GM23248 (cell line): ENCODE data around the gene MOB3B. TPM values are rescaled to one million over a fixed set of nuclear protein-coding genes. Genes with fewer than 3 reads are reported as not detected.

Experiments
- DNase-seq: peaks from one replicate; pipeline ENCODE4 v3.0.0-alpha.2; 2015
- H2AFZ ChIP-seq: fragments of 200-600 bp; sonication (generic); 2 replicates; pipeline ENCODE4 v1.6.1; 2016; ENCODE audit warnings: antibody characterized with exemption
- H3F3A ChIP-seq: fragments of 200-600 bp; sonication (generic); 2 replicates; pipeline ENCODE4 v1.6.1; 2016; ENCODE audit warnings: mild to moderate bottlenecking, antibody characterized with exemption, mixed run types; ENCODE audit not compliant: insufficient read depth
- H3K27ac ChIP-seq: fragments of 200-600 bp; sonication (generic); 2 replicates; pipeline ENCODE4 v1.5.1; 2016; ENCODE audit warnings: mild to moderate bottlenecking
- H3K27me3 ChIP-seq: fragments of 200-600 bp; sonication (generic); replicated peaks from 2 replicates; pipeline ENCODE4 v1.6.1; 2016; ENCODE audit warnings: mild to moderate bottlenecking; ENCODE audit not compliant: insufficient read depth
- H3K36me3 ChIP-seq: fragments of 200-600 bp; sonication (generic); 2 replicates; pipeline ENCODE4 v1.6.1; 2016; ENCODE audit warnings: low read depth, mild to moderate bottlenecking
- H3K4me1 ChIP-seq: fragments of 200-600 bp; sonication (generic); 2 replicates; pipeline ENCODE4 v1.6.1; 2016; ENCODE audit warnings: mild to moderate bottlenecking; ENCODE audit not compliant: insufficient read depth
- H3K4me2 ChIP-seq: fragments of 200-600 bp; sonication (generic); one replicate; pipeline ENCODE4 v1.6.1; 2016; ENCODE audit warnings: mild to moderate bottlenecking; ENCODE audit not compliant: unreplicated experiment
- H3K4me3 ChIP-seq: fragments of 200-600 bp; sonication (generic); 2 replicates; pipeline ENCODE4 v1.5.1; 2016; ENCODE audit warnings: mild to moderate bottlenecking
- H3K79me2 ChIP-seq: fragments of 200-600 bp; sonication (generic); 2 replicates; pipeline ENCODE4 v1.6.1; 2016; ENCODE audit warnings: mild to moderate bottlenecking; ENCODE audit not compliant: insufficient read depth
- H3K9ac ChIP-seq: fragments of 200-600 bp; sonication (generic); 2 replicates; pipeline ENCODE4 v1.6.1; 2016; ENCODE audit warnings: mild to moderate bottlenecking
- H3K9me2 ChIP-seq: fragments of 200-600 bp; sonication (generic); 2 replicates; pipeline ENCODE4 v1.6.1; 2016; ENCODE audit warnings: mixed run types, mild to moderate bottlenecking, moderate library complexity; ENCODE audit not compliant: insufficient read depth
- H3K9me3 ChIP-seq: fragments of 200-600 bp; sonication (generic); one replicate; pipeline ENCODE4 v1.6.1; 2017; ENCODE audit warnings: low read depth
- H4K20me1 ChIP-seq: fragments of 200-600 bp; sonication (generic); 2 replicates; pipeline ENCODE4 v1.6.0; 2016; ENCODE audit not compliant: insufficient read depth
- EZH2 ChIP-seq: fragments of 200-600 bp; sonication (generic); IDR thresholded peaks from 2 replicates; pipeline ENCODE4 v1.6.1; 2018; ENCODE audit warnings: antibody characterized with exemption, mild to moderate bottlenecking; ENCODE audit not compliant: insufficient read depth, poor library complexity, severe bottlenecking
- EZH2phosphoT487 ChIP-seq: fragments of 200-600 bp; sonication (generic); IDR thresholded peaks from 2 replicates; pipeline ENCODE4 v1.6.1; 2018; ENCODE audit warnings: antibody characterized with exemption, moderate library complexity, mild to moderate bottlenecking, low read depth; ENCODE audit not compliant: insufficient read depth
- WGBS, 2 experiments: methylation state at CpG; one replicate each; pipeline ENCODE4 v1.1.6; 2015 to 2017; ENCODE audit warnings: low lambda C conversion rate in 2 of 2, low coverage in 1 of 2; ENCODE audit errors: missing lambda C conversion rate in 2 of 2; 5-methylcytosine and 5-hydroxymethylcytosine counted together
- in situ Hi-C: fragments of 300-500 bp; cut with MboI; formaldehyde crosslinking; loops from 2 replicates; pipeline ENCODE4 v1.15.0; 2020
- polyA plus RNA-seq: library from polyadenylated mRNA; unstranded; fragments of >200 nt; fragmentation: Nextera tagmentation; extraction: Ambion mirVana; gene quantifications from 2 replicates; pipeline ENCODE4 v1.2.1, GENCODE V29; 2016
- total RNA-seq: library from RNA; depleted of rRNA; stranded (reverse); fragments of >200 nt; shearing (Covaris generic); gene quantifications from 2 replicates; pipeline ENCODE4 v1.2.3, GENCODE V29; 2014

The MOB3B gene
- total and polyA plus RNA-seq, 2 experiments from 2014 or later = 0.06 TPM; not detected in 1

DNA sequence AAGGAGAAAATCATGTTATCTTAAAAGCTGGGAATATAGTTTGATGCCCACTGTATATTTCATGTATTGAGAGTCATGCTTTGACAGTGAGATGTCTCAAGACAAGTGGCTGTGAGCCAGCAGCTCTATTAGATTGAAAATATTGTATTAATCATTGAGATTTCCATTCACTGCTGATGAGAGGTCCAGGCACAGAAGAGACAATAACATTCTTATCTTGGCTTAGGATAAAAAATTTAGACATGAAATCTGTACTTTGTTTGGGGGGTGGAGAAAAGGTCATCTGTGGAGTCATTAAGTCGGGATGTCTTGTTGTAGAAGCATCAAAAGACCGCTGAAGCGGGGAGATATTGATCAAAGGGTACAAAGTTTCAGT is 134.8 kb downstream of the MOB3B start:
- 20 to 24% methylated on average over 3 of the region's 3 CpGs for WGBS, 2 experiments
- H3K9ac ChIP-seq = no peak overlapping the region
- in situ Hi-C loops = no loop called here

DNA sequence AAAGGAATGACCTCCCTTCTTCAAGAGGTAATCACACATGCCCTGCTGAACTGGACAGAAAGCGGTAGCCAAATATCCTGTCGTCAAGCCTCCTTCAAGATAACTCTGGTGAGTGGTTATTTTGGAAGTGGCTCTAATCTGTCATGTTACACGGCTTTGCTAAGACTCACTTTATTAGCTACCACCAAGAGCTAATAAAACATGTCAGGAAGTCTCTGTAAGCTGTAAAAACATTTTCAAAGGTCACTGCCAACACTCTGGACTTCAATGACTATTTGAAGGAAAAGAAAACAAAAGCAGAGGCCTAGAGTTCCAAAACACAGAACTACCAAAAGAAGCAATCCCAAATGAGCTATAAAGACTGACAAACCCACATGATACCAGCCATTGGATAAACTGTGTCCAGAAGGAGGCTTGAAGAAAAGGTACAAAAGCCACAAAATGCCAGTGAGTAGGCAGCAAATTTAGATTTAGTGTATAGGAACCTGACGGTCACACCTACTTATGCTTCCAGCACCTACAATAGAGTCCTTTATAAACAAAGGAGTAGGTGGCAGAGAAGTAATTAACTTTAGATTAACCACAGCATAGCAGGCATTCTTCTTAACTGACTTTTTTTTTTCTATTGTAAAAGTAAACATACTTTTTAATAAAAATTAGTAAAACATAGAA is 135.3 kb downstream of the MOB3B start:
- Histone ChIP-seq H3K4me2 (no peak overlapping the region), H4K20me1 (no peaks in the 10 kb centered on the region), H3K4me1 (no peaks in the 10 kb centered on the region), H3F3A (no peaks in the 10 kb centered on the region), H3K9me2 (no peaks in the 10 kb centered on the region), H3K27ac (no peak overlapping the region), H3K79me2 (no peaks in the 10 kb centered on the region), H3K36me3 (no peaks in the 10 kb centered on the region), H3K9me3 (no peaks in the 10 kb centered on the region), H3K4me3 (no peak overlapping the region), H2AFZ (no peak overlapping the region), H3K9ac (no peak overlapping the region), H3K27me3 (no peaks in the 10 kb centered on the region; the same call in 1 of the 2 replicates)
- in situ Hi-C loops = no loop called here
- no peak for DNase-seq
- TF ChIP-seq EZH2 (no peak), EZH2phosphoT487 (no peak)
- 35 to 40% methylated on average over 4 of the region's 4 CpGs for WGBS, 2 experiments

More for the DNA sequence above, 134.8 kb downstream of the MOB3B start:
- no peaks in the 10 kb centered on the region for H3K79me2 ChIP-seq
- H3F3A ChIP-seq = no peaks in the 10 kb centered on the region
- no peaks in the 10 kb centered on the region for H3K4me1 ChIP-seq
- no peak overlapping the region for H2AFZ ChIP-seq
- H3K9me3 ChIP-seq = no peaks in the 10 kb centered on the region
- no peaks in the 10 kb centered on the region for H3K36me3 ChIP-seq
- no peaks in the 10 kb centered on the region for H3K9me2 ChIP-seq
- DNase-seq = no peak
- no peak overlapping the region for H3K27ac ChIP-seq
- no peak overlapping the region for H3K4me2 ChIP-seq
- H4K20me1 ChIP-seq = no peaks in the 10 kb centered on the region
- TF ChIP-seq EZH2phosphoT487 (no peak), EZH2 (no peak)
- H3K27me3 ChIP-seq = no peaks in the 10 kb centered on the region; the same call in 1 of the 2 replicates
- H3K4me3 ChIP-seq = no peak overlapping the region

DNA sequence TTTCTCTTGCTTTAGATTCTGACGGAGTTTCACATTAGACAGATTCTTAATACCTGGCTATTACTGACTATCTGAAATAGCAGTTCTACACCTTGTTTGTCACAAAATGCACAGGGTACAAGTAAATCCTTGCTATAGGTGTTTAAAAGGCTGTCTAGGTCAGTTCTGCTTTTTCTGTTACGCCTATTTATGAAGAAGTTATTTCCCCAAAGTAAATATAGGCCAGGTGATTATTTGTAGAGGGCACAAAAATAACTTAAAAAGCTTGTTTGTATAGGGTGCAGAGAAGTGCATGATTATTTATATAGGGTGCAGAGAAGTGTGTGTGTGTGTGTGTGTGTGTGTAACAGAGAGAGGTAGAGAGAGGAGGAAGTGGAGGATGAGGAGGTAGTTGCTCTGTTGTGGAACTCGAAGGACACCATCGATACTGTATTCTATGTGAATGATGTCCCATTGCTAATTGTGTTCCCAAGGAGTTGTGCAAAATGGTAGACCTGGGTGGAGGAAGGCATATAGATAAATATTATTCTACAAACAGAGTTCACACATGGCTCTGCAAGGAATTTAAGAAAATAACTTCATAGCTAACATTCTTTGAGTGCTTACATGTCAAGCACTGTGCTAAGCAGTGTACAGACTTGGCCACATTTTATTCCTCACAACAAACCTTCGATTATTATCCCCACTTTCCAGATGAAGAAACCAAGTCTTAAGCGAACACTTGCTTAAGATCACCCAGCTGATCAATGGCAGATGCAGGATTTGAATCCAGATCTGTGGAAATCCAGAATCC is 136.4 kb downstream of the MOB3B start:
- Histone ChIP-seq H3K9me2 (no peaks in the 10 kb centered on the region), H3K27ac (no peak overlapping the region), H3K4me2 (no peak overlapping the region), H3K79me2 (no peaks in the 10 kb centered on the region), H3K36me3 (no peaks in the 10 kb centered on the region), H3K27me3 (no peaks in the 10 kb centered on the region; the same call in 1 of the 2 replicates), H3K4me3 (no peak overlapping the region), H2AFZ (no peak overlapping the region), H3K9me3 (no peaks in the 10 kb centered on the region), H3F3A (no peaks in the 10 kb centered on the region), H3K9ac (no peak overlapping the region), H3K4me1 (no peaks in the 10 kb centered on the region), H4K20me1 (no peaks in the 10 kb centered on the region)
- TF ChIP-seq EZH2phosphoT487 (no peak), EZH2 (no peak)
- in situ Hi-C loops = no loop called here
- 77 to 79% methylated on average over 6 of the region's 6 CpGs for WGBS, 2 experiments
- DNase-seq = no peak

DNA sequence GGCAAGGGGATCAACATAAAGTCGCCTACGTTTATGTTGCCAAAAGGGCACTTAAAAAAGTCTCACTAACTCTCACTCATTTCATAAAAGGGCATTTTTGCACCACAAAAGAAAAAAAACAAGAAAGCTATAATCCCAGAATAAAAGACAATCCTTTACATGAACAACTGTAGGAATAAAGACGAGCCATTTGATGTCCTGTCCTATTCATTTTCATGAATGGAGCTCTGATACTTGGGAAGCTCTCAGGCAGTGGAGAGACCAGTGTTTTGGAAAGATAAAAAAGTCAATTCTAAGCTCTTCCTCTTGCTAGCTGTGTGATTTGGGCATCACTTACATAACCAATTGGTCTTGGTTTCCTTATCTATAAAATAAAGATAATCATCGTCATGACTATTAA is 137.2 kb downstream of the MOB3B start:
- WGBS, 2 experiments = 71 to 72% methylated on average over 4 of the region's 4 CpGs
- H2AFZ ChIP-seq = no peak overlapping the region
- no peak overlapping the region for H3K27ac ChIP-seq
- H3K9ac ChIP-seq = no peak overlapping the region
- no peaks in the 10 kb centered on the region for H3K9me2 ChIP-seq
- H3K9me3 ChIP-seq = no peaks in the 10 kb centered on the region
- H4K20me1 ChIP-seq = no peaks in the 10 kb centered on the region
- H3K4me1 ChIP-seq = no peaks in the 10 kb centered on the region
- H3K79me2 ChIP-seq = no peaks in the 10 kb centered on the region
- DNase-seq = no peak
- H3K4me2 ChIP-seq = no peak overlapping the region
- in situ Hi-C loops = no loop called here
- H3K4me3 ChIP-seq = no peak overlapping the region
- H3F3A ChIP-seq = no peaks in the 10 kb centered on the region
- TF ChIP-seq EZH2phosphoT487 (no peak), EZH2 (no peak)
- no peaks in the 10 kb centered on the region for H3K36me3 ChIP-seq
- no peaks in the 10 kb centered on the region; the same call in 1 of the 2 replicates for H3K27me3 ChIP-seq
